ENCODE measurements around the gene WDR72.

GRCh38 chr15:53569751-53570480 is 189.5 kb downstream of the WDR72 start:
- TF ChIP-seq POLR2AphosphoS5 (IDR thresholded peaks at IDR 0.05; ENCODE audit: low read depth) (no peak), REST (IDR thresholded peaks at IDR 0.05; ENCODE audit: insufficient replicate concordance, low read depth) (no peak), CTCF (IDR thresholded peaks at IDR 0.05; ENCODE audit: insufficient read depth, low read length) (no peak), GABPA (IDR thresholded peaks at IDR 0.05; ENCODE audit: low read depth) (no peak), SPI1 (IDR thresholded peaks at IDR 0.05; ENCODE audit: borderline replicate concordance, low read depth) (no peak)
